Caco-2 (cell line): Measurements from ENCODE around the gene DCTN4. TPM values are rescaled to one million over a fixed set of nuclear protein-coding genes. Genes with fewer than 3 reads are reported as not detected.

Source experiments
- BruUV-seq: library from RNA; stranded (reverse); fragments of 400-500 nt; replicated peaks from 2 replicates; lab custom pipeline; 2021; lab: Mats Ljungman, UMichigan
- CTCF ChIA-PET: fragments of 300-600 bp; sonication (Branson Sonifier 250); formaldehyde crosslinking; loops from one replicate; lab custom pipeline; 2022; ENCODE audit warnings: antibody characterized with exemption; lab: Charles Lee
- POLR2A ChIA-PET: fragments of 300-600 bp; sonication (Branson Sonifier 250); formaldehyde crosslinking; loops from one replicate; lab custom pipeline; 2022; ENCODE audit warnings: antibody characterized with exemption; lab: Charles Lee
- DNase-seq, 2 experiments: peaks; one replicate each; pipeline versions ENCODE4 v3.0.0 to v3.0.0-alpha.2; 2020 to 2022
- H3K27me3 ChIP-seq: replicated peaks from 2 replicates; pipeline ENCODE4 v1.6.0; 2011; ENCODE audit warnings: low read length; ENCODE audit not compliant: control insufficient read depth, insufficient read depth
- H3K36me3 ChIP-seq: 2 replicates; pipeline ENCODE4 v1.5.1; 2011; ENCODE audit warnings: low read length; ENCODE audit not compliant: control insufficient read depth, insufficient read depth
- H3K4me1 ChIP-seq: fragments of 250-450 bp; sonication (Bioruptor Pico); 2 replicates; pipeline ENCODE4 v1.5.1; 2020; ENCODE audit warnings: mild to moderate bottlenecking
- H3K4me3 ChIP-seq: 2 replicates; pipeline ENCODE4 v1.5.1; 2011; ENCODE audit warnings: low read depth, mild to moderate bottlenecking, control low read depth, low read length
- H3K9me3 ChIP-seq: fragments of 250-450 bp; sonication (Bioruptor Pico); 2 replicates; pipeline ENCODE4 v1.5.1; 2020; ENCODE audit warnings: mild to moderate bottlenecking, moderate library complexity
- H3K27ac Mint-ChIP-seq: one replicate; pipeline ENCODE4 v1.8.0; 2022; ENCODE audit warnings: mixed read lengths; ENCODE audit not compliant: unreplicated experiment
- H3K27me3 Mint-ChIP-seq: one replicate; pipeline ENCODE4 v1.8.0; 2022; ENCODE audit warnings: mixed read lengths; ENCODE audit not compliant: insufficient read depth, unreplicated experiment
- H3K36me3 Mint-ChIP-seq: one replicate; pipeline ENCODE4 v1.8.0; 2022; ENCODE audit warnings: mild to moderate bottlenecking, mixed read lengths; ENCODE audit not compliant: insufficient read depth, unreplicated experiment
- H3K4me1 Mint-ChIP-seq: one replicate; pipeline ENCODE4 v1.8.0; 2022; ENCODE audit warnings: low read depth, mixed read lengths; ENCODE audit not compliant: unreplicated experiment
- H3K4me3 Mint-ChIP-seq: one replicate; pipeline ENCODE4 v1.8.0; 2022; ENCODE audit warnings: mild to moderate bottlenecking, moderate library complexity, mixed read lengths; ENCODE audit not compliant: unreplicated experiment
- H3K9me3 Mint-ChIP-seq: one replicate; pipeline ENCODE4 v1.8.0; 2022; ENCODE audit warnings: mixed read lengths; ENCODE audit not compliant: unreplicated experiment
- intact Hi-C: fragments of 100-400 bp; cut with micrococcal nuclease; formaldehyde crosslinking; loops from one replicate; pipeline ENCODE4 v1.10.0; 2022; ENCODE audit not compliant: unreplicated experiment
- total RNA-seq: library from RNA; stranded (reverse); gene quantifications from 2 replicates; pipeline ENCODE4 v1.2.3, GENCODE V29; 2022
- TF ChIP-seq, protein P1 (sequence below), 2 experiments: fragments of 200-600 bp in 1 of 2; IDR thresholded peaks; 1 replicate in 1 of 2; 2 replicates in 1 of 2; pipeline versions ENCODE4 v1.5.1 to v1.8.0; 2011 to 2022; ENCODE audit warnings: antibody characterized with exemption in 1 of 2, control low read depth in 1 of 2, inconsistent platforms in 1 of 2, low read depth in 1 of 2, low read length in 1 of 2, mild to moderate bottlenecking in 1 of 2, moderate library complexity in 1 of 2; ENCODE audit not compliant: insufficient read depth in 1 of 2, severe bottlenecking in 1 of 2, unreplicated experiment in 1 of 2

The DCTN4 gene
- total RNA-seq, 1 experiment from 2014 or later, result 62.2 TPM

DNA sequence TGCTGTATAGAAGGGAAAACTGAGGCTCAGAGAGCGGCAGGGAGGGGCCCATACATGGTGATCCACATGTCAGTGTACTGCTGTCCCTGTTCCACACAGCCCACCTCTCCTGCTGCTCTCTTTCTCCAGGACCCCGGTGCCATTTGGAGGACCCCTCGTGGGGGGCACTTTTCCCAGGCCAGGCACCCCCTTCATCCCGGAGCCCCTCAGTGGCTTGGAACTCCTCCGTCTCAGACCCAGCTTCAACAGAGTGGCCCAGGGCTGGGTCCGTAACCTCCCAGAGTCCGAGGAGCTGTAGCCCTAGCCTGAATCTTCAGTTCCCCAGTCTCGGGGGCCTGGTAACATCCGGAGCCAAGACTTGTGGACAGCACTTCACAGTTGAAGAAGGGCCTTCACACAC is 82.2 kb downstream of the DCTN4 start:
- Histone ChIP-seq H3K36me3 (no peaks in the 10 kb centered on the region), H3K4me1 (no peaks in the 10 kb centered on the region), H3K4me3 (no peak overlapping the region), H3K27me3 (no peaks in the 10 kb centered on the region), H3K9me3 (no peaks in the 10 kb centered on the region)
- no peaks in the 10 kb centered on the region for H3K4me1 Mint-ChIP-seq
- BruUV-seq, result no TSS peak
- H3K4me3 Mint-ChIP-seq, result no peak overlapping the region
- no peak for DNase-seq
- H3K27me3 Mint-ChIP-seq, result no peaks in the 10 kb centered on the region
- intact Hi-C loops, result no loop called here
- TF ChIP-seq, protein P1, sequence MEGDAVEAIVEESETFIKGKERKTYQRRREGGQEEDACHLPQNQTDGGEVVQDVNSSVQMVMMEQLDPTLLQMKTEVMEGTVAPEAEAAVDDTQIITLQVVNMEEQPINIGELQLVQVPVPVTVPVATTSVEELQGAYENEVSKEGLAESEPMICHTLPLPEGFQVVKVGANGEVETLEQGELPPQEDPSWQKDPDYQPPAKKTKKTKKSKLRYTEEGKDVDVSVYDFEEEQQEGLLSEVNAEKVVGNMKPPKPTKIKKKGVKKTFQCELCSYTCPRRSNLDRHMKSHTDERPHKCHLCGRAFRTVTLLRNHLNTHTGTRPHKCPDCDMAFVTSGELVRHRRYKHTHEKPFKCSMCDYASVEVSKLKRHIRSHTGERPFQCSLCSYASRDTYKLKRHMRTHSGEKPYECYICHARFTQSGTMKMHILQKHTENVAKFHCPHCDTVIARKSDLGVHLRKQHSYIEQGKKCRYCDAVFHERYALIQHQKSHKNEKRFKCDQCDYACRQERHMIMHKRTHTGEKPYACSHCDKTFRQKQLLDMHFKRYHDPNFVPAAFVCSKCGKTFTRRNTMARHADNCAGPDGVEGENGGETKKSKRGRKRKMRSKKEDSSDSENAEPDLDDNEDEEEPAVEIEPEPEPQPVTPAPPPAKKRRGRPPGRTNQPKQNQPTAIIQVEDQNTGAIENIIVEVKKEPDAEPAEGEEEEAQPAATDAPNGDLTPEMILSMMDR (IDR thresholded peaks at IDR 0.05; ENCODE audit: insufficient read depth in 1 of 2, low read depth in 1 of 2, low read length in 1 of 2, severe bottlenecking in 1 of 2, unreplicated experiment in 1 of 2), result no peak
- CTCF ChIA-PET, result interaction anchor here (0.7 kb wide), 1 partner anchor 24 kb away, joined by 5 read pairs; no protein-coding TSS in a partner anchor
- POLR2A ChIA-PET, result no interaction called here
- no peak overlapping the region for H3K27ac Mint-ChIP-seq
- H3K9me3 Mint-ChIP-seq, result no peaks in the 10 kb centered on the region
- H3K36me3 Mint-ChIP-seq, result no peaks in the 10 kb centered on the region

DNA sequence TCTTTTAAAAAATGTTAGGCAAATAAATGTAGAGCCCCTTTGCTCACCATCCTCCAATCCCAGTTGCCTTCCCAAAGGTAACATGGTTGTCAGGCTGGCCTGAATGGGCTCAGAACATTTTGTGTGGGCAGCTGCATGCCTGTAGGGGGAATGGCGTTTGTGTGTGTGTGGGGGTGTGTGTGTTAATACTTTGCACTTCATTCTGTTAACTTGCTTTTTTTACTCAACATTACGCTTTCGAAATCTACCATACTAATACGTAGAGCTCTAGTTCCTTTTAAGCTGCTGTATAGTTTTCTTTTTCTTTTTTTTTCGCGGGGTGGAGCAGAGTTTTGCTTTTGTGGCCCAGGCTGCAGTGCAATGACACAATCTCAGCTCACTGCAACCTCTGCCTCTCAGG is 83.7 kb downstream of the DCTN4 start:
- Histone ChIP-seq H3K4me3 (no peak overlapping the region), H3K4me1 (no peaks in the 10 kb centered on the region), H3K36me3 (no peaks in the 10 kb centered on the region), H3K27me3 (no peaks in the 10 kb centered on the region), H3K9me3 (no peaks in the 10 kb centered on the region)
- TF ChIP-seq, protein P1 (IDR thresholded peaks at IDR 0.05; ENCODE audit: insufficient read depth in 1 of 2, low read depth in 1 of 2, low read length in 1 of 2, severe bottlenecking in 1 of 2, unreplicated experiment in 1 of 2), result no peak
- no peaks in the 10 kb centered on the region for H3K36me3 Mint-ChIP-seq
- ChIA-PET POLR2A (no interaction called here), CTCF (no interaction called here)
- intact Hi-C loops, result no loop called here
- H3K4me1 Mint-ChIP-seq, result no peaks in the 10 kb centered on the region
- no TSS peak for BruUV-seq
- no peak overlapping the region for H3K27ac Mint-ChIP-seq
- no peak overlapping the region for H3K4me3 Mint-ChIP-seq
- H3K27me3 Mint-ChIP-seq, result no peaks in the 10 kb centered on the region
- DNase-seq, result no peak
- H3K9me3 Mint-ChIP-seq, result no peaks in the 10 kb centered on the region

DNA sequence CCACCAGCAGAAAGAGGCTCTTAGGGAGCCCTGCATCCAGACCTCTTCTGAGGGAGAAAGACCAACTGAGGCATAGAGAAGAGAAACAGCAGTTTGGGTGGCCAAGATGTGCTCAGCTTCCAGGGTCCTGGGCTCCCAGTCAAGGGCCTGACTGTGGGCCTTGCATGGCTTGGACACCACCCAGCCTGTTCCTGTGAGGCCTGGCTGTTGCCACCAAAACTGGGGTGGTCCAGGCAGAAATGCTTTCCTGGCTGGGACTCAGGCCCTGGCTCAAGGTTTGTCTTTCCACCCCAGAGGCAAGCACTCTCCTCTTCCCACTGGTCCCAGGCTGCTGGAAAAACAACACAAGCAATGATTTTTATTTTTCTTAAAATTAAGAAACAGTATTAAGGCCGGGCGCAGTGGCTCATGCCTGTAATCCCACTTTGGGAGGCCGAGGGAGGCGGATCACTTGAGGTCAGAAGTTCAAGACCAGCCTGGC is 84.4 kb downstream of the DCTN4 start:
- Mint-ChIP-seq H3K27ac (no peak overlapping the region), H3K27me3 (no peaks in the 10 kb centered on the region), H3K4me1 (no peaks in the 10 kb centered on the region), H3K9me3 (no peaks in the 10 kb centered on the region), H3K36me3 (no peaks in the 10 kb centered on the region), H3K4me3 (no peak overlapping the region)
- Histone ChIP-seq H3K27me3 (no peaks in the 10 kb centered on the region), H3K9me3 (no peaks in the 10 kb centered on the region), H3K4me3 (no peak overlapping the region), H3K4me1 (no peaks in the 10 kb centered on the region), H3K36me3 (no peaks in the 10 kb centered on the region)
- no TSS peak for BruUV-seq
- CTCF ChIA-PET, result no interaction called here
- intact Hi-C loops, result no loop called here
- POLR2A ChIA-PET, result no interaction called here
- TF ChIP-seq, protein P1 (IDR thresholded peaks at IDR 0.05; ENCODE audit: insufficient read depth in 1 of 2, low read depth in 1 of 2, low read length in 1 of 2, severe bottlenecking in 1 of 2, unreplicated experiment in 1 of 2), result no peak
- DNase-seq, result no peak
